Stimulated activated CD4-positive, alpha-beta T cell treated with anti-CD3 and anti-CD28 coated beads, Interleukin-1b, Interleukin-23, amount 100 ng/mL, for 4 hours (primary cell): Measurements from ENCODE around the gene CYP1A1.
"Not testable (repeated sequence)": the region's sequence is repeated elsewhere in the genome, so short reads cannot be mapped to it uniquely, and the experiment has no call there.

Experiments
- DNase-seq, 2 donors: peaks; one replicate each; pipeline ENCODE4 v3.0.0-alpha.2; 2020; ENCODE audit warnings: low read depth in 2 of 2

CYP1A1 gene

DNA sequence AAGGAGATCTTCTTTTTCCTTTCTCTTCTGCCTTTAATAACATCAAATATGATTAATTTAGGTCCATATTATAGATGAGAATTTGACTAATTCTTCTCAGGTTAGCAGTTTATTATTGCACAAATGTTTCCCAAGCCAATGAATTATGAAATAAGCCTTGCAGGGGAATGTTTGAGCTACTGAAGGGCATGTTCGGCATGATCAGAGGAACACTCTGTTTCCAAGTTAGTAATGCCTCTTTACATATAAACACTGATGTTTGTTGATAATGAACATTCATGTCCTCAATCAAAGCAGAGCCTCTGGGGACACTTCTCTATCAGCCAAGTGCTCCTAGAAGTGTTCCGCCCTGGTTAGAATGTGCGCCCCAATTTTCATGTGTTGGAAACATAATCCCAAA, 10.0 kb upstream of the CYP1A1 start:
- no peak for DNase-seq

DNA sequence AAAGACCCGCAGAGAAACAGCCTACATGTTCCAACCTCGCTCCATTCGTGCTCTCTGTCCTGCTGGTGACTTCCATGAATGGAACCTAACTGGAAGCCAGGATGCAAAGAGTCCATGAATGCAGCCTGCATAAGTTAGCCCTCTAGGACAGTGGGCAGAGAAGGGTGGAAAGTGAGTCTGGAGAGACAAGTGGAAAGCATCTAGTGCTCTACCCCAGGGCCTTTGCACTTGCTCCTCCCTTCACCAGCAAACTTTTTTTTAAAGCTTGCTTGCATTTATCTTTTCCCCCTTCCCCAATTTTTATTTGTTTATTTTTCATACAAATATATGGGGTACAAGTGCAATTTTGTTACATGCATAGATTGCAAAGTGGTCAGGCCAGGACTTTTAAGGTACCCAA, 7.9 kb upstream of the CYP1A1 start:
- no peak for DNase-seq

DNA sequence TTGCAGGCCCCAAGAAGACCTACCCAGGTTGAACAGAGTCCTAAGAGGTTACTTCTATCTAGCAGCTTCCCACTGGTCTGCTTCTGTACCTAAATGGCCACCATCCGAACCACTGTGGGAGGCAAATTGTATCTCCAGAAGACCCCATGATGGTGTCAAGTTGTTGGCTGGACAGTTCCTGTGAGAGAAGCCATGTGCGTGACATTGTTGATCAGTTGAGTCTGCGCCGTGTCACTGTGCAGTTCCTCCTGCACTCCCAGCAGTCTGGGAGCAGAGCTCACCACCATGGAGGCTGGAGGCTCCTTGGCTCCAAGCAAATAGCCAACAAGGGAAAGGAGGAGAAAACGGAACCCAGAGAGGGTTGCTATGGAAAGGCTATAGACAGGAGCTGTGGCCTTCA, 7.5 kb upstream of the CYP1A1 start:
- no peak for DNase-seq

DNA sequence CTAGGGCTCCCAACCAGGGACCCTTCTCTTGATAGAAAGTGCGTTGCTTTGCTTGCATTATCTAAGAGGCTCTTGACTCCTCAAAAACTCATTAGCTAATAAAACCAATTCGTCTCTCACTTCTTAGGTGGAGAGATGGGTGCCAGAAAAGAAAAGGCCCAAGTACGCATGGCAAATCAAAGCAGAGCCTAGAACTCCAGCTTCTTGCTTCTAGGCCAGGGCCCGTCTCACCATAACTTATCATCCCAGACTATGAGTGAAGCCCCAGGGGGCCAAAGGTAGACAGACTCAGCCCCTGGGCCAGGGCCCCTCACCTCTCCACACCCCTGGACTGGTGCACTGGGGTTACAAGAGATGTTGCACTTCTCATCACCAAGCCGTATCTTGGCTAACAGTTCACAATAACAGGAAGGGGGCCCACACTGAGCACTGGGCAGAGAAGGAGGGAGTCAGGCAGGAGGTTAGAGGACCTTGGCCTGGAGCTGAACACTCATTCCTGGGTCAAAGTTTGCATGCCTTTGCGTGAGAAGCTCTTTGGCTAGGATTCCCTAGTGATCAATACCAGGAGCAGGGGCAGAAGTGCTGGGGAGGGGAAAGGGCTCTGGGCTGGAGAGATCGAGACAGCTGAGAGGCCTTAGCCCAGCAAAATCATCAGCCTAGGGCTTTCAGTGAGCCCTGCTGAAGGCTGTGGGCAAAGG, 5.4 kb upstream of the CYP1A1 start:
- no peak for DNase-seq

DNA sequence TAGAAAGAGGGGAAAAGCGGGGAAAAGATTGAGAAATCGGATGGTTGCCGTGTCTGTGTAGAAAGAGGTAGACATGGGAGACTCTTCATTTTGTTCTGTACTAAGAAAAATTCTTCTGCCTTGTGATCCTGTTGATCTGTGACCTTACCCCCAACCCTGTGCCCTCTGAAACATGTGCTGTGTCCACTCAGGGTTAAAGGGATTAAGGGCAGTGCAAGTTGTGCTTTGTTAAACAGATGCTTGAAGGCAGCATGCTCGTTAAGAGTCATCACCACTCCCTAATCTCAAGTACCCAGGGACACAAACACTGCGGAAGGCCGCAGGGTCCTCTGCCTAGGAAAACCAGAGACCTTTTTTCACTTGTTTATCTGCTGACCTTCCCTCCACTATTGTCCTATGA, 4.0 kb upstream of the CYP1A1 start:
- DNase-seq = not testable (repeated sequence)

DNA sequence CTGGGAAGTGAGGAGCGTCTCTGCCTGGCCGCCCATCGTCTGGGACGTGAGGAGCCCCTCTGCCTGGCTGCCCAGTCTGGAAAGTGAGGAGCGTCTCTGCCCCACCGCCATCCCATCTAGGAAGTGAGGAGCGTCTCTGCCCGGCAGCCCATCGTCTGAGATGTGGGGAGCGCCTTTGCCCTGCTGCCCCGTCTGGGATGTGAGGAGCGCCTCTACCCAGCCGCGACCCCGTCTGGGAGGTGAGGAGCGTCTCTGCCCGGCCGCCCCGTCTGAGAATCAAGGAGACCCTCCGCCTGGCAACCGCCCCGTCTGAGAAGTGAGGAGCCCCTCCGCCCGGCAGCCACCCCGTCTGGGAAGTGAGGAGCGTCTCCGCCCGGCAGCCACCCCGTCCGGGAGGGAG, 3.4 kb upstream of the CYP1A1 start:
- not testable (repeated sequence) for DNase-seq

DNA sequence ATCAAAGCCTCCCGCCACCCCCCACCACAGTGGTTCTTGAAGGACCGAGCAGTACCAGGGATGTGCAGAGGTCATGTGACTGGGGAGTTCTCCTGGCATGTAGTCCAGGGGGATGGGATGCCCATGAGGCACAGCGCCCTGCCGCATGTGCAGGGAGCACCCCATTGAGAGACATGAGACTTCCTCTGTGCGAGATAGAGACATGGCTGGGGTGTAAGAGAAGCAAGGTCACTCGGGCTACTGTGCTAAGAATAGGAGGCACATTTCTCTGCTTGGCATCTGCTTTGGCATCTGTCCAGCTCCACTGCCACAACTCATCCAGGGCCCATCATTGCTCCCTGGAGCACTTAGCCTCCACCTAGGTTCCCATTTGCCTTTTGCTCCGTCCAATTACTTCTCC, 2.4 kb upstream of the CYP1A1 start:
- DNase-seq = no peak

DNA sequence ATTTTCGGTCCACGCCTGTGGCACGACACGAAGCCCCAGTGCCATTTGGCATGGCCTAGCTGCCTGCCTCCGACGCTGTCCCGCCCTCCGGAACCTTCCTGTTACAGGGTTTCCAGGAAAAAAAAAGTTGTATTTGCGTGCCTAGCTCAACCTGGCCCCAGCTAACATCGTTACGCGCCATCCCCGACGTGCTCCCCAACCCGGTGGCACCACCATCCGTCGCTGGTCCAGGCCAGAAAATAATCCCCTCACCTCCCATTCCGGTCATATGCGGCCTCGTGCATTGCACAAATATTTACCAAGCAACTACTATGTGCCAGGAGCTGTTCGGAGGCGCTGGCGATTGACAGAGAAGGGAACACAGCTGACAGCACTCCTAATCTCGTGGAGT, 1.4 kb upstream of the CYP1A1 start:
- no peak for DNase-seq

DNA sequence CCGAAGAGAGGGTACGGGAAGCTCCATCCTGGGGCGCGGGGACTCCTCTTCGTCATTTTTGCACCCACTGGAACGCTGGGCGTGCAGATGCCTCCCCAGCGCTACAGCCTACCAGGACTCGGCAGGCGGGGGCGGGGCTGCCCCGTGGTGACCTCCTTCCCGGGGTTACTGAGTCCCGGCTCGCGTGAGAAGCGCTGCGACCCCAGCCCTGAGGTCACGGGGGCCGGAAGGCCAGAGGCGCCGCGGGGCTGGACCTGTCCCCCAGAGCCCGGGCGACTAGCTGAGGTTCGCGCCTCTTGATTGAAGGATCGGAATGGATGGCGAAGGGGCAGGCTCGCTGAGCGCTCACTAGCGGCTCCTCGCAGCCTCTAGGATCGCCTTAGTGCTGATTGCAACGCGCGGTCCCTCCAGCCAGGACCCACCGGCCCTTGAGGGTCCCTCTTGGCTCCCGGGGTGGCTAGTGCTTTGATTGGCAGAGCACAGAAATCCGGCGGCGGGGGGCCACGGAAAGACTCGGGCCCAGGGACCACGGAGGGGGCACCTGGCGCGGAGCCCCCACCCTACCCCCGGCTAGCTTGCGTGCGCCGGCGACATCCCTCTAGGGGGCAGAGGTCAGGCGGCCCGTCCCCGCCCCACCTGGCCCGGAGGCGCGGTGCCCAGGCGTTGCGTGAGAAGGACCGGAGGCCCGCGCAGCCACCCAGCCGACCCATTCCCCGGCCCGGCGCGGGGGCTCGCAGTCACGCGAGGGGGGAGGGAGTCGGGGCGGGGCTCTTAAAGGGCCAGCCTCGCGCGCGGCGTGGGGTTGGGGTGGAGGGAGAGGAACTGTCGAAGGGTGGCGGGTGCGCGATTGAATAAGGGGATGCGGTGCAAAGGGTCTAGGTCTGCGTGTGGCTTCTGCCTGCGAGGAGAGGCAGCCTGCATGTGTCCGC, 781 bp upstream of the CYP1A1 start:
- DNase-seq = peak; percentile 27 to 55

DNA sequence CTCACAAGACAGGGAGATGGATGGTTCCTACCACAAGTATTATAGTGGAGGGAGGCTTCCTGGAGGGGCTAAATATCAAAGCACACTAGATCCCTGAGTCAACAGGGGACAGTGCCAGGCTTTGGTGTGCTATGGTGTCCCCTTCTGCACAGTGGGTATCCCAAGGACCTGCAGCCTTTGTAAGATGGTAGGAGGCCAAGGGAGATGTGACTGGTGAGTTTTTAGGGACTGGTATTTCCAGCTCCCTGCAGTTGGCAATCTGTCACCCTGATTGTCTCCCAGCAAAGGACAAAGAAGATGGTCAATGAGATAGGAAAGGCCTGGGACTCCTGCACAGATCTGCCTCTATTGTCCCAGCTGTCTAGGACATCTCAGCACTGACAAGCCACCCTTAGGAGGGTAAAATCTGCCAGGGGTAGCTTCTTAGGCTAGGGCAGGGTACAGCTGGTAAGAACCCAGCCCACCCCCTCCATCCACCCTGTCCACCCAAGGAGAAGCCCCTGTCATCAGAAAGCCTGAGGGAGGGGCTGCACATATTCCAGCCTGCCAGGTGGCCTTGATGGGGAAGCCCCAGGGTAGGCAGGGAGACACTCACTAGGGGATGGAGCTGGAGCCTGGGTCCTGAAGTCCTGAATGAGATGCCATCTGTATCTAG, 631 bp downstream of the CYP1A1 start:
- no peak for DNase-seq

DNA sequence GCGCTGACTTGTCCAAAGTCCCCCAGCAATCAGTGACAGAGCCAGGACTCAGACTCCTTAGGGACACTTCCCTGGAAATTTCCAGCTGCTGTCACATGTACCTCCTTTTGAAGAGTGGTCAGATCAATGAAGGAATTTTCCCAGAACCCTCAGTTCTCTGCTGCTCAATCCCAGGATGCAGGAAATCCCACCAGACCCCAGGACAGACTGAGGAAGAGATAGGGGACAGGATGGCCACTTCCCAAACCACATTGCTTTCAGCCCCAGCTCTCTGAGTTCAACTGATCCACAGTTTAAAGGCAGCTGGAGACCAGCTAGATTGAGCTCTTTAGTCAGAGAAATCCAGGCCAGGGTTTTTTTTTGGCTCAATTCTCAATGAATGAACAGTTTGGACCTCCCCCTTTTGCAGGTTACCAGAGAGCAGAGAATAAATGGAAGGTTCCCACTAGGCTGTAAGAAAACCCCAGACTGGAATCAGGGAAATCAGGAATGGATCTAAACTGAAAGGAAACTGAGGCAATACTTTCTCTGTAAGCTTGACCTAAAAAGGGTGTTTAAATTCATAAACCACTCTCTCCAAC, 1.5 kb downstream of the CYP1A1 start:
- DNase-seq = no peak

DNA sequence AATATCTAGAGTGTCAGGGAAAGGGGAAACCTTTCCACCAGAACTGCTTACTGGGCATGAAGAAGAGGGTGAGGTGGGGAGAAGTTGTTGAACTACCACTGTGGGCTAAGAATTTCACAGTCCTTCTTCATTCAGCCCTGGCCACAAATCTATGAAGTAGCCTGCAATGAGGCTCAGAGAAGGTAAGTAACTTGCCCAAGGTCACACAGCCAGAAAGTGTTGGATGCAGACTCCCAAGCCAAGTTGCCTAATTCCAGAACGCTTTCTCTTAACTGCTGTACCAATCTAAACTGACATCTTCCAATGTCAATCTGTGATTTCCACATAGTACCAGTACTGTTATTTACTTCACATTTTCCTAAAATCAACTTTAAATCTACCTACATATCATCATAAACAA, 2.1 kb downstream of the CYP1A1 start:
- no peak for DNase-seq

DNA sequence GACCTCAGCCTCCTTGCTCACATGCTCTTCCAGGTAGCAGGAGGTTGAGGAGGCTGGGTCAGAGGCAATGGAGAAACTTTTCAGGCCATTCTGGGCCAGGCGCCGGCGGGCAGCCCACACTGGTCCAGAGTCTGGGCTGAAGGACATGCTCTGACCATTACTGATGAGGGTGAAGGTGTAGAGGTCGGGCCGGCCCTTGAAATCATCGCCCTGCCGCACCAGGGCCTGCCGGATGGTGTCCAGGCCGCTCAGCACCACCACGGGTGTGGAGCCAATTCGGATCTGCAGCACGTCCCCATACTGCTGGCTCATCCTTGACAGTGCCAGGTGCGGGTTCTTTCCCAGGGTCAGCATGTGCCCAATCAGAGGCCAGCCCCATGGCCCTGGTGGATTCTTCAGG, 2.7 kb downstream of the CYP1A1 start:
- no peak for DNase-seq

DNA sequence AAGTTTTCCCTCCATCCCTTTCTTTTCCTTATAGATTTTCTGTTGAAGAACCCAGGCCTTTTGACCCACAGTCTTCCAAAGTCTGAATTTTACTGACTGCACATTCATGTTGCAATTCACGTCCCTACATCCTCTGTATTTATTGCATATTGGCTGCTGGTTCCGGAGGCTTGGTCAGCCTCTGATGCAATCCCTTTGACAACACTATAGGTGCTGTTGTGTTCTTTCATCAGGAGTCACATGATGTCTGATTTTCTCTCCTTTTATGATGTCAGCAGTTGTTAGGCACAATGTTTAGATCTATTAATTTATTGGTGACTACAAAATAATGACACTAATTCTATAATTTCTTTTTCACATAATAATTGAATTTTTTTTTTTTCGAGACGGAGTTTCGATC, 8.7 kb downstream of the CYP1A1 start:
- no peak for DNase-seq

DNA sequence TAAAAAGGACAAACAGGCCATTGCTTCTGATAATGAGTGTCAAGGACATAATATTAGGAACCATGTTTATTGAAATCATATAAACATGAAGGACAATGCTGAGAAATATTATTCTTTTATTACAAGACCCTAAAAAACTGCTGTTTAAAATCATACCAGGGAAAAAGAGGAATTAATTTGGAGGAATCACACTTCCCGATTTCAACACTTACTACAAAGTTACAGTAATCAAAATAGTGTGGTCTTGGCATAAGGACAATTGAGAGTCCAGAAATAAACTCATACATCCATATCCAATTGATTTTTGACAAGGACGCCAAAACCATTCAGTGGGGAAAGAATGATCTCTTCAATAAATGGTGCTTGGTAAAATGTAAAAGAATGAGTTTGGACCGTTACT, 13.0 kb downstream of the CYP1A1 start:
- DNase-seq = no peak

DNA sequence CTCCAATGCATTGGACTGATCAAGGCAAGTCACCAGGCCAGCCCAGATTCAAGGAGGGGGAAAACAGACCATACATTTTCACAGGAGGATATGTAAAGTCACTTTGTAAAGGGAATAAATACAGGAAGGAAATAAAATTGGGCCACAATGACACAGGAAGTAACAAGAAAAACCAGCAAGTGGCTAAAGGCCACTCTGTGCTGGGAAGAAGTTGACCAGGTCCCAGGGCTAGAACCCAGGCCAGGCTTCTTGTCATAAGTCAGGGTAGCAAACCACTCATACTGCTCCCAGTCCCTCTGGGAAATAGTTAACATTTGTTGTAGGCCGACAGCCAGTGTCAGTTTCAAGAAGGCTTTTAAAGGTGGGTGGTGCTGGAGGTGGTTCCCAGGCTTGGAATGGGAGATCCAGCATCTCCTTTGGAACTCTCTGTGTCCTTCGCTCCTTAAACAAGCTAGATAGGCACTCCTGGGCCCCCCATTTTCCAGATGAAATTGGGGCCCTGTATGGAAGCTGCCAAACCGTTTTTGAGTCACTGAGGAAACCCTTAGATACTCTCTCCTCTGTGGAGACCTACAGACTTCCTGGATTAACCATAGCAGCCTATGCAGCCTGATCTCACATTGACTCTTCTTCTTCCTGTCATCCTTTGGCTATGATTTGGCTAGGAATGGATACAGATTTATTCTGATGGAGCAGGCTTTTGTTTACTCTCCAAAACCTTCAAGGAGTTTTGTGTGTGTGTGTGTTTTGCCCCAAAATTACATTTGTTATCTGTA, 14.8 kb downstream of the CYP1A1 start:
- no peak for DNase-seq

DNA sequence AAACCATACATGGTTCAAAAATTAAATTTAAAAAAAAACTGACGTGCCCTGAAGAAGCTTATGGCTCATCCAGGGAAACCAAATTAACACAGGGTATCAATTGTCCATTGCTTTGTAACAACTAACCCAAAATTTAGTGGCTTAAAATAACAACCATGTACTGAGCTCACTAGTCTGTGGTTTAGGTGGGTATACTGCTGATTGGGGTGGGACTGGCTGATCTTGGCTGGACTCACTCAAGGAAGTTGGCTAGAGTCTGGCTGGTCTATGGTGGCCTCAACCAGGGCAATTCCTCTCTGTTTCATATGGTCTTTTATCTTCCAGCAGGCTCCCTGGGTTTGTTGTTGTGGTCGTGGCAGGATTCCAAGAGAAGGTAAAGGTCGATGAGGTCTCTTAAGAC, 15.4 kb downstream of the CYP1A1 start:
- DNase-seq = no peak

DNA sequence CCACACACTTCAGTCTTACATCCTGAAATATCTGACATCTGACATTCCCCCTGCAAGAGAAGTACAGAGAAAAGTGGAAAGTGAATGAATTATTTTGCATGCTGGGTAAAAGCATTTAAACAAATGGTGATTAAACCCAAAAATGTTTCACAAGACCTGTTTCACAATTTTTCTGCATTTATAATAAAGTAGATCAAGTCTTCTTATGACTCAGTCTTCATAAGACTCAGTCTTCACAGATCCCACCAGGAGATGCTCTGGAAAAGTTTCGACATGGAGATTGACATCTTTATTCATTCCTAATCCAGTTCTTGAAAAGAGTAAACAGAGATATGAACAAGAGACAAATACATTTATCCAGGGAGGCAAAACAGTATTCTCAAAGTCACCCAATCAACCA, 16.3 kb downstream of the CYP1A1 start:
- DNase-seq = no peak

DNA sequence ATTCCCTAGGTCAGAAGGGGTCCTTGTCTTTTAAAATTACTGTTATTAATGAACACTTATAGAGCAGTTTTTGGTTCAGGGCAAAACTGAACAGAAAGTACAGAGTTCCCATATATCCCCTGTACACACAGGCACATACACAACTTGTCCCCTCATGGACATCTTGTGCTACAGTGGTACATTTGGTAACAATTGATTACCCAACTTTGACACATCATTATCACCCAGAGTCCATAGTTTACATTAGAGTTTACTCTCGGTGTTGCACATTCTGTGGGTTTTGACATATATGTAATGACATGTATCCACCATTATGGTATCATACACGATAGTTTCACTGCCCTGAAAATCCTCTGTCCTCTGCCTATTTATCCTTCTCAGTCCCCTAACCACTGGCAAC, 28.5 kb downstream of the CYP1A1 start:
- no peak for DNase-seq

DNA sequence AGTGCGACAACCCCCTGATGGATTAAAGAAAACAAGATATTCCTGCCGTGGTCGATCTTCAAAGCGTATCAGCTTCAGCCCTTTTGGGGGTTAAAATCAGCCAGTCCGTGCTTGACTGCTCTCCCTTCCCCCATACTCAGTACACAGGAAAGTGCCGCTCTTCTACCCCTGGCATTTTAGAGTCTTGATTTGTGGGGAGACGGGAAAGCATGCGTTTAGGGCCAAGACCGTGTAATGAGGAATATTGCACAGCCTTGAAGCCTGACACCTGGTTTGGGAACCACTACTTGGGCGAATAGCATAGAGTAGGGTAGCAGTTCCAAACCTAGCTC, 29.0 kb downstream of the CYP1A1 start:
- DNase-seq = no peak

DNA sequence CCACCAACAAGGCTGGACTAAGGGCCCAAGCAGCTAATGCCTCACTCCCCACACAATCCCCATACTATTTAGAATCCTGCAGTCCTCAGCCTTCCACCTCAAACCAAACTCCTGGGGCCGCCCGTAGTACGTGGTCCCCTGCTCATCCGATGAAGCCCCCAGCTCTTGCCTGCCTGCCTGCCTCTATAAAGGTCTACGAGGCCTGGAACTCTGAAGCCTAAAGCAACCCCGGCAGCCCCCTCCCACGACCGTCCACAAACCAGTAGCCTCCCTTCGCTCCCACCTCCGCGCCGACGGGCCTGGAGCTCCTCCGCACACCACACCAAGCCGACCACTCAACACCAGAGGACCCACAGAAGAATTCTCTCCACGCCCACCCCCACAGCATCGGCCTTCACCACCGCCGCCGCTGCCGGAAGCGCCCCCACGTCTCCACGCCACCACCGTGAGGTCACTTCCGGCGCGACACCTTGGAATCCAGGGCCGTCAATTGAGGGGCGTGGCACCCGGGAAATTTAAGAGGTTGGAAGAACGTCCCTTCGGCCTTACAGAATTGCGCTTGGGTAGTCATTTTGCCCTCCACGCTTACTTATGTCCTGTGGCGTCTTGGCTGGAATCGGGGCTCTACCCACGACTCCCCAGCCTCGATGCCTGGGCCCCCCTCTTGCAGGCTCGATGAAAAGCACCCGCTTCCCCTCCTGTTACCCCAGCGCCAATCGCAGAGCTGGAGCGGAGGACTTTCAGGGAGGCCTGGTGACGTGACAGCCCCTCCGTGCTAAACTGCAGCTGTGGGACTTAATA, 29.5 kb downstream of the CYP1A1 start, which contains the start of gene EDC3:
EDC3 (minus strand) TSS at position 428 of the 801 bp plus-strand sequence. CDS start 20,900 bp downstream, outside the sequence.
- DNase-seq = peak; percentile 75 to 80
